ENCODE results near the gene PTPRH.

PTPRH gene

GRCh38 chr19:55241143-55241934 lies 32.0 kb upstream of the PTPRH start:
- peaks cover 37% of the 10 kb centered on the region for H3K36me3 Mint-ChIP-seq (ENCODE audit: low read depth)
- no peaks in the 10 kb centered on the region for H3K27me3 Mint-ChIP-seq (ENCODE audit: low read depth, poor library complexity)
- H3K4me3 Mint-ChIP-seq, result no peak overlapping the region
- H3K27ac Mint-ChIP-seq, result no peak overlapping the region
- no peaks in the 10 kb centered on the region for H3K9me3 Mint-ChIP-seq
- no peak for DNase-seq
- H3K4me1 Mint-ChIP-seq, result no peaks in the 10 kb centered on the region
- TF ChIP-seq CTCF (IDR thresholded peaks at IDR 0.05), result no peak

GRCh38 chr19:55240713-55241020 lies 31.4 kb upstream of the PTPRH start:
- Mint-ChIP-seq H3K27ac (peak overlapping the region; percentile 69), H3K4me3 (no peak overlapping the region), H3K36me3 (ENCODE audit: low read depth) (peaks cover 42% of the 10 kb centered on the region), H3K27me3 (ENCODE audit: low read depth, poor library complexity) (no peaks in the 10 kb centered on the region), H3K4me1 (no peaks in the 10 kb centered on the region), H3K9me3 (no peaks in the 10 kb centered on the region)
- DNase-seq, result no peak
- no peak for TF ChIP-seq CTCF (IDR thresholded peaks at IDR 0.05)

GRCh38 chr19:55239004-55239403 lies 29.7 kb upstream of the PTPRH start:
- H3K36me3 Mint-ChIP-seq (ENCODE audit: low read depth), result peaks cover 56% of the 10 kb centered on the region
- H3K27me3 Mint-ChIP-seq (ENCODE audit: low read depth, poor library complexity), result no peaks in the 10 kb centered on the region
- no peaks in the 10 kb centered on the region for H3K4me1 Mint-ChIP-seq
- DNase-seq, result no peak
- no peak overlapping the region for H3K4me3 Mint-ChIP-seq
- no peak for TF ChIP-seq CTCF (IDR thresholded peaks at IDR 0.05)
- H3K9me3 Mint-ChIP-seq, result no peaks in the 10 kb centered on the region
- H3K27ac Mint-ChIP-seq, result no peak overlapping the region

DNA sequence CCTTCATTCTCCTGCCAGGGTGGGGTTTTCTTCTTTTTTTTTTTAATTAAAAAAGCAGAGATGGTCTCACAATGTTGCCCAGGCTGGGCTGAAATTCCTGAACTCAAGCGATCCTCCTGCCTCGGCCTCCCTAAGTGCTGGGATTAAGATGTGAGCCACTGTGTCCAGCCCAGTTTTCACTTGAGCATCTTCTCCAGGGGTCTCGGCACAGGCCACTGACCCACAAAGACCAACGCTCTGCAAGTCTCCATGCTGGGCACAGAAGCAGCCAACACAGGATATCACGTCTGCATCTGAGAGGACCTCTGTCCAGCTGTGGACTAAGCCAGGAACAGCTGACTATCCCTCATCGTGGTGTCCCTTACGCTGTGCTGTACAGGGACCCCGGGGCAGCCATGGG lies 28.7 kb upstream of the PTPRH start:
- peaks cover 4% of the 10 kb centered on the region for H3K4me1 Mint-ChIP-seq
- peaks cover 54% of the 10 kb centered on the region for H3K36me3 Mint-ChIP-seq (ENCODE audit: low read depth)
- DNase-seq, result no peak
- no peak overlapping the region for H3K4me3 Mint-ChIP-seq
- no peaks in the 10 kb centered on the region for H3K9me3 Mint-ChIP-seq
- no peak overlapping the region for H3K27ac Mint-ChIP-seq
- TF ChIP-seq CTCF (IDR thresholded peaks at IDR 0.05), result no peak
- H3K27me3 Mint-ChIP-seq (ENCODE audit: low read depth, poor library complexity), result no peaks in the 10 kb centered on the region

- H3K27me3 Mint-ChIP-seq (ENCODE audit: low read depth, poor library complexity), result no peaks in the 10 kb centered on the region
- DNase-seq, result no peak
- H3K27ac Mint-ChIP-seq, result peak overlapping the region; percentile 64
- peaks cover 54% of the 10 kb centered on the region for H3K36me3 Mint-ChIP-seq (ENCODE audit: low read depth)
- no peak overlapping the region for H3K4me3 Mint-ChIP-seq
- no peaks in the 10 kb centered on the region for H3K9me3 Mint-ChIP-seq
- no peak for TF ChIP-seq CTCF (IDR thresholded peaks at IDR 0.05)
- peaks cover 16% of the 10 kb centered on the region for H3K4me1 Mint-ChIP-seq
Measured at GRCh38 chr19:55232986-55233385, 23.7 kb upstream of the PTPRH start.

DNA sequence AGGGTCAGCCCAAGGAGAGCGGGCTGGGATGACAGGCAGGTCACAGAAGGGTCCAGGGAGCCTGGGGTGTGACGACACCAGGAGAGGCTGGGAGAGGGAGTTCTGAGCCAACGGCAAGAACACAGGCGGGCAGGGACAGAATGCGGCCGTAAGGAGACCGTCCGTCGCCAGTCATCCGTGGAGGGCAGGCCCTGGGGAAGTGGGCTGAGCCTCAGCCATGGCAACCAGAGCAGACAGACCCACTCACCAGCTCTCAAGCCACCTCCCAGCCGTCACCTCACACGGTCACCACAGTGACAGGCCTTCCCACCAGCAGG lies 22.9 kb upstream of the PTPRH start:
- Mint-ChIP-seq H3K36me3 (ENCODE audit: low read depth) (peaks cover 48% of the 10 kb centered on the region), H3K9me3 (no peaks in the 10 kb centered on the region), H3K4me3 (no peak overlapping the region), H3K27ac (peak overlapping the region; percentile 97), H3K4me1 (peaks cover 16% of the 10 kb centered on the region), H3K27me3 (ENCODE audit: low read depth, poor library complexity) (no peaks in the 10 kb centered on the region)
- TF ChIP-seq CTCF (IDR thresholded peaks at IDR 0.05), result no peak
- DNase-seq, result peak; percentile 32
